Peyer's patch (tissue), 4 donors: Measurements from ENCODE around the gene NCAPD3. TPM values are rescaled to one million over a fixed set of nuclear protein-coding genes. Genes with fewer than 3 reads are reported as not detected.

Experiments used
- DNase-seq, 3 donors: peaks; one replicate each; pipeline ENCODE4 v3.0.0-alpha.2; 2017 to 2019
- H3K27ac ChIP-seq, 4 donors: fragments of 200-600 bp; sonication (generic); one replicate each; pipeline ENCODE4 v1.5.1; 2016 to 2019
- H3K27me3 ChIP-seq, 2 donors: fragments of 200-600 bp; sonication (generic); one replicate each; pipeline ENCODE4 v1.5.1; 2019
- H3K36me3 ChIP-seq, 3 donors: fragments of 200-600 bp; sonication (generic); one replicate each; pipeline ENCODE4 v1.5.1; 2016 to 2019
- H3K4me1 ChIP-seq, 4 donors: fragments of 200-600 bp; sonication (generic); one replicate each; pipeline ENCODE4 v1.5.1; 2016 to 2019
- H3K4me3 ChIP-seq, 4 donors: fragments of 200-600 bp; sonication (generic); 1 replicate in 3 of 4; 2 replicates in 1 of 4; pipeline ENCODE4 v1.5.1; 2016 to 2019; ENCODE audit warnings: mild to moderate bottlenecking in 1 of 4
- H3K9me3 ChIP-seq, 4 donors: fragments of 200-600 bp; sonication (generic); one replicate each; pipeline ENCODE4 v1.5.1; 2016 to 2019; ENCODE audit warnings: mild to moderate bottlenecking in 1 of 4
- CTCF ChIP-seq, 6 experiments: fragments of 450-650 bp in 4 of 6; fragments of 200-600 bp in 2 of 6; sonication (generic) in 1 of 6; IDR thresholded peaks; one replicate each; pipeline ENCODE4 v1.5.1; 2017 to 2019; ENCODE audit warnings: antibody characterized with exemption in 6 of 6, mild to moderate bottlenecking in 3 of 6, moderate library complexity in 1 of 6
- POLR2A ChIP-seq, 2 donors: fragments of 450-650 bp; IDR thresholded peaks; one replicate each; pipeline ENCODE4 v1.5.1; 2017; ENCODE audit warnings: antibody characterized with exemption in 2 of 2, mild to moderate bottlenecking in 2 of 2, moderate library complexity in 2 of 2
- total RNA-seq, 4 donors: library from RNA; depleted of rRNA; stranded (reverse); fragments of >200 nt; gene quantifications; one replicate each; pipeline ENCODE4 v1.1.0, GENCODE V29; 2016

Gene NCAPD3
- total RNA-seq, 4 donors from 2014 or later = 12.5 to 30.5 (median 13.9) TPM

DNA sequence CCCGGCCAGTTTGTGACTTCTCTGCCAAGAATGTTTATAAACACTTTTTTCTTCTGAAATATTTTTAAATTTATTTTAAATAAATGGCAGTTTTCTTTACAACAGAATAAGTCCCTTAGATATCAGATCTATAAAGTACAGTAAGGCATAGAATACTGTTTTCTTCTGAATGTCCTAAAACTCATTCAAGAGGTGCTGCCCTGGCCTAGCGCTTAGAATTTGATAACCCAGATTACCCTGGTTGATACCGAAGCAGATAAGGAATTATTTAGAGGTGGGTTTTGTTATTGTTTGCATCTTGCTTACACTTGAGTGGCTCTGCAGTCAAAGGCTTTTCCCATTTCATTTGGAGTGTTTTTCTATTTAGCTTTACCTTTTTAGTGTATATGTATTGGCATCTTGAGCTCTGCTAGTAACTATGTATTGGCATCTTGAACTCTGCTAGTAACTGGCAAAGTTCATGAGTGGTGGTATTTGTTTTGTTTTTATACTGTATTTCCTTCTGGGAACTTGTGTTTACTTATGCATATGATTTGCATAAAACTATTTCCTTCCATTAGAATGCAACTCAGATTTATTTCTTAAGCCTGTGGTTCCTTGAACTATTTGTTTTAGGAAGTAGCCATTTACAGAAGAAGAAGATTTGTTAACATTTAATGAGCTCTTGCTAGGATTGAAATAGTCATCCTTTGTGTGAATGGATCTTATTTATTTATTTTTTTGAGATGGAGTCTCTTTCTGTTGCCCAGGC, 30.8 kb upstream of the NCAPD3 start:
- H3K4me1 ChIP-seq = peaks cover 0 to 21% (median 3%) of the 10 kb centered on the region in 4 donors
- peaks cover 0 to 40% (median 0%) of the 10 kb centered on the region in 3 donors for H3K36me3 ChIP-seq
- no peak overlapping the region for H3K27ac ChIP-seq
- H3K4me3 ChIP-seq = peak overlapping the region in 2 of 4 donors; percentile 82 to 90
- no peak for TF ChIP-seq CTCF (IDR thresholded peaks at IDR 0.05)
- no peak for TF ChIP-seq POLR2A (IDR thresholded peaks at IDR 0.05)
- H3K9me3 ChIP-seq = no peaks in the 10 kb centered on the region
- H3K27me3 ChIP-seq = no peaks in the 10 kb centered on the region
- no peak for DNase-seq

- H3K36me3 ChIP-seq = peaks cover 0 to 39% (median 0%) of the 10 kb centered on the region in 3 donors
- H3K4me1 ChIP-seq = peaks cover 0 to 21% (median 3%) of the 10 kb centered on the region in 4 donors
- H3K4me3 ChIP-seq = peak within 1 kb of the TSS; percentile 82 to 94 (median 90)
- no peaks in the 10 kb centered on the region for H3K9me3 ChIP-seq
- no peaks in the 10 kb centered on the region for H3K27me3 ChIP-seq
- DNase-seq = peak; percentile 95 to 98 (median 95)
- peak within 1 kb of the TSS; percentile 66 to 78 (median 68) for H3K27ac ChIP-seq
- peak; percentile 57 to 63 for TF ChIP-seq POLR2A (IDR thresholded peaks at IDR 0.05)
- TF ChIP-seq CTCF (IDR thresholded peaks at IDR 0.05) = peak in 5 of 6 experiments; percentile 39 to 61 (median 57)
Observed at GRCh38 chr11:134253188-134253993, 29.6 kb upstream of the NCAPD3 start, which contains the start of the genes ACAD8 and THYN1. Gene ACAD8, plus strand, starts transcription at chr11:134253568. Its CDS starts 33 bp downstream, at chr11:134253601. Gene THYN1, minus strand, starts transcription at chr11:134253352. Its CDS starts 470 bp downstream, at chr11:134252882.

DNA sequence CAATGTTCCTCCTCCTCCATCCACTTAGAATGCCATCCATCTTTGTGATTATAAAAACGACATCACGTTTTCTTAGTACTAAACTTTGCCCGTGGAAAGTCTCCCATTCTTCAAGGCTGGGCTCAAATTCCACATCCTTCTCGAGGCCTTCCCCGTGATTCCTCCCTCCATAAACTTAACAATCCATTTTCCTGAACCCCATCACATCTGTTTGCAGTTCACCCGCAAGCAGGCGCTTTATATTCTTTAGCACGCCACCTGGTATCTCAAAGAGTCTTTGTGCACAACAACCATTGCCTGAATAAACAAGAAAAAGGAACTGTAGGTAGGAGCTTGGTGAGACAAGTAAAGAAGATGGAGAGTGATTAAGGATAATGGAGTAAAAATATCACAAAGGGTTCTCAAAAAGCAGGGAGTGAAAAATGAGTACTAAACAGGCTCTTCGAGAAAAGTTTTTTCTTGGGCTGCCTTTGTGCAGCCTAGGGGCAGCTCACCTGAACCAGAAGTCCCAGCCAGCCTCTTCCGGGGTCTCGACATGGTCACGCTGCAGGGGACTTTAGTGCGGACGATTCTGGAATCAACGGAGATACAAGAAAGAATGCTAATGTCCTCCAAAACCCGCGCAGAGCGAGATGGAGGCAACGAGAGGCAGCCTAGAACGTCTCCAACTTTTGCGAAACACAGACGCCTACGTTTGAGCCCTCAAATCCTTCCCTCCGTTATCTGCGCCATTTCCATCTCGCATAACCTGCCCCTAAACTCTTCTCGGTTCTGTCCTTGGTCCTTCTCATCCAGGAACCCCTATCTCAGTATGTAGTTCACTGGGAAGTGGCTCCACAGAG, 28.8 kb upstream of the NCAPD3 start:
- peak in 2 of 3 donors; percentile 52 to 56 for DNase-seq
- Histone ChIP-seq H3K4me1 (peaks cover 0 to 21% (median 3%) of the 10 kb centered on the region in 4 donors), H3K9me3 (no peaks in the 10 kb centered on the region), H3K27ac (peak overlapping the region; percentile 61 to 78 (median 68)), H3K27me3 (no peaks in the 10 kb centered on the region), H3K4me3 (peak overlapping the region; percentile 82 to 94 (median 90)), H3K36me3 (peaks cover 0 to 39% (median 0%) of the 10 kb centered on the region in 3 donors)
- no peak for TF ChIP-seq POLR2A (IDR thresholded peaks at IDR 0.05)
- no peak for TF ChIP-seq CTCF (IDR thresholded peaks at IDR 0.05)

- Histone ChIP-seq H3K4me1 (peaks cover 0 to 21% (median 3%) of the 10 kb centered on the region in 4 donors), H3K4me3 (no peak overlapping the region), H3K27ac (no peak overlapping the region), H3K9me3 (no peaks in the 10 kb centered on the region), H3K27me3 (no peaks in the 10 kb centered on the region), H3K36me3 (peaks cover 0 to 53% (median 0%) of the 10 kb centered on the region in 3 donors)
- DNase-seq = no peak
- TF ChIP-seq CTCF (IDR thresholded peaks at IDR 0.05) (no peak), POLR2A (IDR thresholded peaks at IDR 0.05) (no peak)
Observed at GRCh38 chr11:134250675-134251074, 26.9 kb upstream of the NCAPD3 start.

GRCh38 chr11:134250246-134250645, 26.5 kb upstream of the NCAPD3 start:
- Histone ChIP-seq H3K27me3 (no peaks in the 10 kb centered on the region), H3K9me3 (no peaks in the 10 kb centered on the region), H3K4me1 (peaks cover 0 to 21% (median 3%) of the 10 kb centered on the region in 4 donors), H3K4me3 (no peak overlapping the region), H3K27ac (no peak overlapping the region), H3K36me3 (peaks cover 0 to 57% (median 0%) of the 10 kb centered on the region in 3 donors)
- DNase-seq = no peak
- no peak for TF ChIP-seq CTCF (IDR thresholded peaks at IDR 0.05)
- no peak for TF ChIP-seq POLR2A (IDR thresholded peaks at IDR 0.05)
